ENCODE data around the gene IKZF1.

IKZF1 gene

GRCh38 chr7:50418526-50419290 lies 114.2 kb downstream of the IKZF1 start:
- no peak for DNase-seq

GRCh38 chr7:50421043-50421442 lies 116.5 kb downstream of the IKZF1 start:
- DNase-seq, result no peak

DNA sequence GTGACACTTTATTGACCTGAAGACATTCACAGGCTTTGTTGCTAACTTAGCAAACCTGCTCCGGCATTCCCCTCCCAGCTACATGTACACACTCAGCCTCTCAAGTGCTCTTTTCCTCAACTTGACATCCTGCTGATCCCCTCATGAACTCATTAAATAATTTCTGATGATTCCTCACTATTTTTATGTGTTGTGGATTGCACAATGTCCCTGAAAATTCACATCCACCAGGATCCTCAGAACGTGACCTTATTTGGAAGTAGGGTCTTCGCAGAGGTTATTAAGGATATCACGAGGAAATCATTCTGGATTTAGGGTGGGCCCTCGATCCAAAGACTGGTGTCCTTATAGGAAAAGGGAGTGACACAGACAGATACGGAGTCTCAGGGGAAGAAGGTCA lies 118.3 kb downstream of the IKZF1 start:
- DNase-seq, result no peak

DNA sequence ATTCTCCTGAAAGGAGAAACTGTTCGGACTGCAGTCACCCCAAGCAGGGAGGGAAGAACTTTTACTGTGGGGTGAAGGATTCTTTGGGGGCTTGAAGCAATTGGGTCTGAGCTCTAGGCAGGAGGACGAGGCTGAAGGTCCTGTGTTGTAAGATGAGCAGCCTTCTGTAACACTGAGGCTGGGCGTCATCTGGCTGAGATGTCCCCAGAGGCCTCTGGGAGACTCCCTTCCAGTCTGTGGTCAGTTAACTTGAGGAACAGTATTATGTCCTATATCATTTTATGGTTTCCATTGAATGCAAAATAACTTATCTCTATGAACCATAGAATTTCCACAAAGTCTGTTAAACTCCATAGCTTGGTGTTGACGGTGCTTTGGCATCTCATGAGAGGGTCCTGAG lies 119.3 kb downstream of the IKZF1 start:
- no peak for DNase-seq

DNA sequence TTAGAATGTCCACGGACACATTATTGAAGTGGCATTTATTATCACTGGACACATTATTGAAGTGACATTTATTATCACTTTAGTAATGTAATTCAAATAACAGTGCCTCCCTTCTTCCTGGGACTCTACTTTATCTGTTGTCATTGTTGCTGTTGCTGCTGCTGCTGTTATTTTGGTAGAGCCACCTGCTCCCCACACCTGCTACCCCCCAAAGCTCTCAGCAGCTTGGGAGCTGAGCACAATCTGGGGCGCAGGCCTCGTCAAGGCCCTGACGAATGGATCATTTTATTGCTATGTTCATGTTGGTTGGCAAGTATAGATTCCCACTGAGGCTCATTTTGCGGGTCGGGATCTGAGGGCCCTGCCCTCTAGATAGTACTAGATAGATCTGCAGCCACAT lies 120.8 kb downstream of the IKZF1 start:
- DNase-seq, result no peak

DNA sequence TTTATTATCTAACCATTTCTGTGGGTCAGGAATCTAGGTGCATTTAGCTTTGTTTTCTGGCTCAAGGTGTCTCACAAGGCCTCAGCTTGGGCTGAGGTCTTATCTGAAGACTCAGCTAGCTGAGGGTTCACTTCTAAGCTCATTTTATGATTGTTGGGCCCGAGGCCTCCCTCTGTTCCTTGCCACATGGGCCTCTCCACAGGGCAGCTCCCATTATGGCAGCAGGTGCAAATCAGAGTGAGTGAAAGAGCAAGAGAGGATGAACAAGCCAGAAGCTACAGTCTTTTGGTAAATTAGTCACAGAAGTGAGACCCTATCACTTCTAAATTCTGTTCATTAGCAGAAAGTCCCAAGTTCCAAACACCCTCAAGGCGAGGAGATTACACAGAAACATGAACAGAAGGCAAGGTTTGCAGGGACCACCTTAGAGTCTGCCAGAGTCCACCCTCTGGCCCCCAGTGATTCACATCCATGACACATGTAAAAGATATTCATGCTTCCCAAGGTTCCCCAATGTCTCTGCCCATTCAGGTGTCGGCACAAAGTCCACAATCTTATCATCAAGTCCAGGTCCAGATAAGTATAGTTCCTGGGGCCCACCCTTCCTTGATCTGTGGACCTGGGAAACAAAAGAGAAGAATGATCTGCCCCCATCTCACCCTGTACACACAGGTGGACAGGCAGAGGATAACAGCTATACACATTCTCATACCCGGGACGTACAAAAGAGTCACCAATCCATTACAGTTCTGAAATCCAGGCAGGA lies 121.9 kb downstream of the IKZF1 start:
- no peak for DNase-seq

DNA sequence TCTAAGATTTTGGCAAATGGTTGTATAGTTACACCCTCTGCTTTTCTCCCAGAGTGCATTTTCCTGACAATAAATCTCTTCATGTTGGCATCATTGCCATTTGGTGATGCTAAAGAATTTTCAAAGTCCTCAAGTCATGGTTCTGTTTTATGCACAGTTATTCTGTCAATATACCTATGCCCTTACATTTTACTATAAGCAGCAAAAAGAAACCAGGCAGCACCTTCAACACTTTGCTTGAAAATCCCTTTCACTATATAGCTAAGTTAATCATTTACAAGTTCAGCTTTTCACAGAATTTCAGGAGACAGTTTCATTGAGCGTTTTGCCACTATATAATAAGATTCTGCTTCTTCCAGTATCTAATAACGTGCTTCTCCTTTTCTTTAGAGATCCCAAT lies 123.0 kb downstream of the IKZF1 start:
- DNase-seq, result no peak

GRCh38 chr7:50428911-50429310 lies 124.4 kb downstream of the IKZF1 start:
- DNase-seq, result no peak

GRCh38 chr7:50431316-50431715 lies 126.8 kb downstream of the IKZF1 start:
- DNase-seq, result no peak

GRCh38 chr7:50431722-50432305 lies 127.3 kb downstream of the IKZF1 start:
- no peak for DNase-seq

GRCh38 chr7:50436133-50436806 lies 131.8 kb downstream of the IKZF1 start:
- DNase-seq, result no peak

DNA sequence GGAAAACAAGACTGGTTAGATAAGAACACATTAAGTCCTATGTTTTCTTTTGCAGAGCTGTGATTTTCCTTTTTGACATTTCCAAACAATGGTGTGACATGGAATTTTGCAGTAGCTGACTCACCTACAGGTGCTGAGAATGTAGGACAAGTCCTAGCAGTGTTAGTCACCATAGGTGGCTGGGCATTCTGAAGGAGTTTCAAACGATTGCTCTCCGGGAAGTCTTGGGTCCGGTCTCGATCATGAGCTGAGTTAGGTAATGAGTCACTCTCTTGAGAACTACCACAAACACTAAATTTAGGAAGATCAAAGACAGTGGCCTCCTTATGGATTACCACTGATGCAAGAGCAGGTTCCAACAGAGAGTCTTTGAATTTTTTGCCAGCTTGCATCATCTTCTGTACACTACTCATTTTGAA lies 142.0 kb downstream of the IKZF1 start:
- DNase-seq, result no peak

DNA sequence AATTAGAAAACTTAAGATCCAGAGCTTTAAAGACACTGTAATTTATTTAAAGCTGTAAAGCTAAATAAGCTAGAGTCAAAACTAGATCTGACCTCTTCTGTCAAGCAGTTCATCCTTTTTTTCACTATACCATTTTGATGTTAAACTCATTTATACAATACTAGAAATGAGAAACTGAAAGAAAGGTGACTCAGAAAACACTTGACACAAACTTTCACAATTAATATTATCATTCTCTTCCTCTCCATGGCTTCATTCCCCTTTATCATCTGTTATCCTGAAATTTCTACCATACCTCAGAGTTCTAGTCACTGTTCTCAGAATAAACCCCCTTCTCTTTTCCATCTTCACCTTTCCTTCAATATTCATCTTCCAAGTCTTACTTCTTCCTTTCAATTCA lies 144.3 kb downstream of the IKZF1 start:
- DNase-seq, result no peak

GRCh38 chr7:50449501-50449880 lies 145.0 kb downstream of the IKZF1 start:
- no peak for DNase-seq

- peak; percentile 75 for DNase-seq
These were observed 145.5 kb downstream of the IKZF1 start, which contains the start of gene FIGNL1 for GRCh38 chr7:50449881-50450589. Gene FIGNL1, minus strand, starts transcription at chr7:50450350. Its CDS starts 3,063 bp downstream, at chr7:50447287.

- DNase-seq, result peak; percentile 25
These were observed 146.1 kb downstream of the IKZF1 start for GRCh38 chr7:50450590-50451032.
